A673 (cell line): Measurements from ENCODE around the gene SERPINA6.

Experiments
- CTCF ChIP-seq: fragments of 300-800, 200-600 bp; sonication (generic); conservative IDR thresholded peaks from 2 replicates; pipeline ENCODE4 v1.5.1; 2017; ENCODE audit warnings: low read depth, mild to moderate bottlenecking, antibody characterized with exemption, low read length, moderate library complexity, mixed read lengths
- EZH2 ChIP-seq: fragments of 200-600 bp; sonication (generic); IDR thresholded peaks from 2 replicates; pipeline ENCODE4 v1.6.1; 2017; ENCODE audit warnings: borderline replicate concordance, low read depth, mild to moderate bottlenecking, mixed read lengths, antibody characterized with exemption, low read length; ENCODE audit not compliant: poor library complexity, severe bottlenecking

- no peak for TF ChIP-seq CTCF
- no peak for TF ChIP-seq EZH2
These were observed 21.3 kb upstream of the SERPINA6 start for GRCh38 chr14:94344389-94344788.
